ENCODE measurements around the gene GPA33. TPM values are rescaled to one million over a fixed set of nuclear protein-coding genes. Genes with fewer than 3 reads are reported as not detected.

Gene GPA33
- total RNA-seq, 2 donors from 2014 or later = not detected

- intact Hi-C loops (cut with DNase I) = no loop called here
- no peak for DNase-seq (ENCODE audit: low spot score)
- H3K27me3 ChIP-seq (replicated peaks; ENCODE audit: insufficient read depth) = no peaks in the 10 kb centered on the region
- TF ChIP-seq CTCF (IDR thresholded peaks at IDR 0.05) (no peak), POLR2AphosphoS5 (IDR thresholded peaks at IDR 0.05) (no peak), POLR2A (IDR thresholded peaks at IDR 0.05) (no peak)
- no peak overlapping the region for H3K4me3 ChIP-seq
- no peaks in the 10 kb centered on the region for H3K9me3 ChIP-seq
- no peaks in the 10 kb centered on the region for H3K36me3 ChIP-seq
- no peaks in the 10 kb centered on the region for H3K4me1 ChIP-seq (replicated peaks)
- 99% methylated on average over 4 of the region's 4 CpGs for WGBS
- no peak overlapping the region for H3K27ac ChIP-seq
Measured at GRCh38 chr1:167122568-167122967, 32.4 kb upstream of the GPA33 start.

GRCh38 chr1:167122121-167122480 is 31.9 kb upstream of the GPA33 start:
- Histone ChIP-seq H3K4me3 (no peak overlapping the region), H3K27me3 (replicated peaks; ENCODE audit: insufficient read depth) (no peaks in the 10 kb centered on the region), H3K36me3 (no peaks in the 10 kb centered on the region), H3K9me3 (no peaks in the 10 kb centered on the region), H3K27ac (no peak overlapping the region), H3K4me1 (replicated peaks) (no peaks in the 10 kb centered on the region)
- no peak for DNase-seq (ENCODE audit: low spot score)
- TF ChIP-seq POLR2A (IDR thresholded peaks at IDR 0.05) (no peak), POLR2AphosphoS5 (IDR thresholded peaks at IDR 0.05) (no peak), CTCF (IDR thresholded peaks at IDR 0.05) (no peak)
- intact Hi-C loops (cut with DNase I) = no loop called here
- 68% methylated on average over 5 of the region's 5 CpGs for WGBS

- no peaks in the 10 kb centered on the region for H3K36me3 ChIP-seq
- H3K27ac ChIP-seq = no peak overlapping the region
- H3K4me1 ChIP-seq (replicated peaks) = no peaks in the 10 kb centered on the region
- intact Hi-C loops (cut with DNase I) = no loop called here
- no peaks in the 10 kb centered on the region for H3K27me3 ChIP-seq (replicated peaks; ENCODE audit: insufficient read depth)
- TF ChIP-seq POLR2AphosphoS5 (IDR thresholded peaks at IDR 0.05) = peak; percentile 6
- no peak for TF ChIP-seq CTCF (IDR thresholded peaks at IDR 0.05)
- peak overlapping the region; percentile 16 to 23 for H3K4me3 ChIP-seq
- DNase-seq (ENCODE audit: low spot score) = no peak
- H3K9me3 ChIP-seq = no peaks in the 10 kb centered on the region
- WGBS = 20% methylated on average over 46 of the region's 47 CpGs
Measured at GRCh38 chr1:167121375-167122120, 31.4 kb upstream of the GPA33 start.

GRCh38 chr1:167120899-167121298 is 30.7 kb upstream of the GPA33 start:
- TF ChIP-seq POLR2AphosphoS5 (IDR thresholded peaks at IDR 0.05) = no peak
- 66% methylated on average over 13 of the region's 13 CpGs for WGBS
- H3K27ac ChIP-seq = no peak overlapping the region
- H3K9me3 ChIP-seq = no peaks in the 10 kb centered on the region
- no peaks in the 10 kb centered on the region for H3K27me3 ChIP-seq (replicated peaks; ENCODE audit: insufficient read depth)
- DNase-seq (ENCODE audit: low spot score) = no peak
- intact Hi-C loops (cut with DNase I) = no loop called here
- peak overlapping the region in 1 of 2 donors; percentile 23 for H3K4me3 ChIP-seq
- no peaks in the 10 kb centered on the region for H3K4me1 ChIP-seq (replicated peaks)
- no peaks in the 10 kb centered on the region for H3K36me3 ChIP-seq

- no peaks in the 10 kb centered on the region for H3K27me3 ChIP-seq (replicated peaks; ENCODE audit: insufficient read depth)
- H3K9me3 ChIP-seq = no peaks in the 10 kb centered on the region
- 91% methylated on average over 3 of the region's 3 CpGs for WGBS
- H3K27ac ChIP-seq = no peak overlapping the region
- H3K4me1 ChIP-seq (replicated peaks) = no peaks in the 10 kb centered on the region
- intact Hi-C loops (cut with DNase I) = no loop called here
- H3K4me3 ChIP-seq = no peak overlapping the region
- no peak for DNase-seq (ENCODE audit: low spot score)
- no peak for TF ChIP-seq CTCF (IDR thresholded peaks at IDR 0.05)
- no peak for TF ChIP-seq POLR2A (IDR thresholded peaks at IDR 0.05)
- TF ChIP-seq POLR2AphosphoS5 (IDR thresholded peaks at IDR 0.05) = no peak
- no peaks in the 10 kb centered on the region for H3K36me3 ChIP-seq
Measured at GRCh38 chr1:167119696-167120095, 29.5 kb upstream of the GPA33 start.
